Aorta (tissue), 5 donors: Measurements from ENCODE around the gene HDAC2. TPM values are rescaled to one million over a fixed set of nuclear protein-coding genes. Genes with fewer than 3 reads are reported as not detected.
A peak's percentile ranks its signal among the peaks of the same experiment; 100 is the strongest.

ENCODE experiments used
- ATAC-seq: fragments of 200-7000 bp; cut with Tn5 transposase; one replicate; pipeline ENCODE4 v1.9.1; 2022; ENCODE audit warnings: moderate library complexity; ENCODE audit not compliant: low FRiP score
- DNase-seq, 2 donors: peaks; one replicate each; pipeline ENCODE4 v3.0.0-alpha.2; 2020
- H3K27ac ChIP-seq, 2 donors: one replicate each; pipeline ENCODE4 v1.5.1; 2013; ENCODE audit warnings: low read length in 2 of 2, mild to moderate bottlenecking in 2 of 2, moderate library complexity in 2 of 2, control low read depth in 1 of 2, inconsistent platforms in 1 of 2, low read depth in 1 of 2
- H3K27me3 ChIP-seq, 2 donors: one replicate each; pipeline ENCODE4 v1.6.1; 2013; ENCODE audit warnings: control low read depth in 1 of 2, low read length in 1 of 2, mild to moderate bottlenecking in 1 of 2, moderate library complexity in 1 of 2; ENCODE audit not compliant: insufficient read depth in 2 of 2, control insufficient read depth in 1 of 2
- H3K36me3 ChIP-seq, 2 donors: one replicate each; pipeline ENCODE4 v1.6.1; 2013; ENCODE audit warnings: control low read depth in 1 of 2, low read length in 1 of 2, mild to moderate bottlenecking in 1 of 2; ENCODE audit not compliant: insufficient read depth in 2 of 2, control insufficient read depth in 1 of 2
- H3K4me1 ChIP-seq, 2 donors: one replicate each; pipeline ENCODE4 v1.6.1; 2013; ENCODE audit warnings: low read length in 2 of 2, control low read depth in 1 of 2, mild to moderate bottlenecking in 1 of 2, moderate library complexity in 1 of 2; ENCODE audit not compliant: insufficient read depth in 2 of 2, control insufficient read depth in 1 of 2
- H3K4me3 ChIP-seq, 2 donors: one replicate each; pipeline ENCODE4 v1.5.1; 2013; ENCODE audit warnings: low read length in 2 of 2, control low read depth in 1 of 2, mild to moderate bottlenecking in 1 of 2
- H3K9me3 ChIP-seq: one replicate; pipeline ENCODE4 v1.6.1; 2013; ENCODE audit warnings: mild to moderate bottlenecking, low read length; ENCODE audit not compliant: control insufficient read depth
- WGBS, 2 donors: extraction: QIAGEN DNeasy Blood & Tissue Kit; methylation state at CpG; one replicate each; pipeline ENCODE4 v1.1.7; 2013; 5-methylcytosine and 5-hydroxymethylcytosine counted together
- intact Hi-C, 2 donors: fragments of 100-400 bp; cut with DNase I; formaldehyde crosslinking; loops; one replicate each; pipeline versions ENCODE4 v1.14.2 to v1.15.0; 2022
- polyA plus RNA-seq, 2 donors: library from polyadenylated mRNA; stranded (reverse); fragments of 200-250 nt; gene quantifications; one replicate each; pipeline ENCODE4 v1.2.3, GENCODE V29; 2013
- total RNA-seq, 2 donors: library from RNA; stranded (reverse); fragmentation: NEBNext Ultra II Directional; extraction: Animal tissue kit (Norgen Biotek cat#: 25700); gene quantifications; one replicate each; pipeline ENCODE4 v1.2.1, GENCODE V29; 2021
- donor health status: healthy with polysubstance abuse.
- donor health status: Bipolar disorder and iron deficiency.
- donor health status: DM: no; HTN: no; CAD: no.
- donor health status: DM: no; HTN: no; CAD: no.
- donor health status: DM: yes; HTN: yes; CAD: no.

HDAC2 gene
- total and polyA plus RNA-seq, 4 donors = 42.3 to 61.5 (median 55.8) TPM

- ATAC-seq (no peak), DNase-seq (no peak)
- WGBS, 2 donors = 95 to 100% methylated on average over 2 of the region's 2 CpGs
- Histone ChIP-seq H3K4me1 (no peaks in the 10 kb centered on the region), H3K27ac (no peak overlapping the region), H3K27me3 (no peaks in the 10 kb centered on the region), H3K36me3 (no peaks in the 10 kb centered on the region), H3K9me3 (no peaks in the 10 kb centered on the region), H3K4me3 (no peak overlapping the region)
- intact Hi-C loops = no loop called here
These were observed 36.6 kb upstream of the HDAC2 start for GRCh38 chr6:114007516-114007915.

GRCh38 chr6:114001354-114001753 lies 30.4 kb upstream of the HDAC2 start:
- Histone ChIP-seq H3K27ac (no peak overlapping the region), H3K36me3 (no peaks in the 10 kb centered on the region), H3K4me1 (peaks cover 0 to 2% of the 10 kb centered on the region in 2 donors), H3K4me3 (no peak overlapping the region), H3K9me3 (no peaks in the 10 kb centered on the region), H3K27me3 (no peaks in the 10 kb centered on the region)
- DNase-seq (no peak), ATAC-seq (no peak)
- intact Hi-C loops = no loop called here

- ATAC-seq (no peak), DNase-seq (no peak)
- no peak overlapping the region for H3K4me3 ChIP-seq
- no peaks in the 10 kb centered on the region for H3K27me3 ChIP-seq
- H3K36me3 ChIP-seq = no peaks in the 10 kb centered on the region
- peaks cover 0 to 2% of the 10 kb centered on the region in 2 donors for H3K4me1 ChIP-seq
- WGBS, 2 donors = 75 to 78% methylated on average over 2 of the region's 2 CpGs
- H3K9me3 ChIP-seq = no peaks in the 10 kb centered on the region
- no peak overlapping the region for H3K27ac ChIP-seq
- intact Hi-C loops = no loop called here
These were observed 29.1 kb upstream of the HDAC2 start for GRCh38 chr6:114000069-114000468.

GRCh38 chr6:113999284-113999683 lies 28.3 kb upstream of the HDAC2 start:
- intact Hi-C loops = loop anchor here in 1 of 2 donors (5.0 kb wide), 1 partner anchor 108 kb away; no protein-coding TSS in a partner anchor
- H3K27ac ChIP-seq = no peak overlapping the region
- ATAC-seq = no peak
- peaks cover 0 to 2% of the 10 kb centered on the region in 2 donors for H3K4me1 ChIP-seq
- H3K4me3 ChIP-seq = no peak overlapping the region
- H3K27me3 ChIP-seq = no peaks in the 10 kb centered on the region
- no peaks in the 10 kb centered on the region for H3K36me3 ChIP-seq
- 84 to 85% methylated on average over 2 of the region's 2 CpGs for WGBS, 2 donors
- no peaks in the 10 kb centered on the region for H3K9me3 ChIP-seq
- DNase-seq = no peak

GRCh38 chr6:113998811-113999210 lies 27.9 kb upstream of the HDAC2 start:
- no peaks in the 10 kb centered on the region for H3K9me3 ChIP-seq
- no peak overlapping the region for H3K4me3 ChIP-seq
- H3K4me1 ChIP-seq = peaks cover 0 to 2% of the 10 kb centered on the region in 2 donors
- ATAC-seq (no peak), DNase-seq (no peak)
- intact Hi-C loops = loop anchor here in 1 of 2 donors (5.0 kb wide), 1 partner anchor 108 kb away; no protein-coding TSS in a partner anchor
- no peak overlapping the region for H3K27ac ChIP-seq
- no peaks in the 10 kb centered on the region for H3K36me3 ChIP-seq
- H3K27me3 ChIP-seq = no peaks in the 10 kb centered on the region

GRCh38 chr6:113997116-113997515 lies 26.2 kb upstream of the HDAC2 start:
- peaks cover 0 to 2% of the 10 kb centered on the region in 2 donors for H3K4me1 ChIP-seq
- intact Hi-C loops = loop anchor here in 1 of 2 donors (5.0 kb wide), 1 partner anchor 110 kb away; no protein-coding TSS in a partner anchor
- ATAC-seq (peak; percentile 58), DNase-seq (no peak)
- H3K36me3 ChIP-seq = no peaks in the 10 kb centered on the region
- H3K9me3 ChIP-seq = no peaks in the 10 kb centered on the region
- no peak overlapping the region for H3K4me3 ChIP-seq
- no peaks in the 10 kb centered on the region for H3K27me3 ChIP-seq
- H3K27ac ChIP-seq = no peak overlapping the region
- WGBS, 2 donors = 10% methylated on average over 3 of the region's 3 CpGs

GRCh38 chr6:113995634-113996033 lies 24.7 kb upstream of the HDAC2 start:
- H3K9me3 ChIP-seq = no peaks in the 10 kb centered on the region
- peak overlapping the region in 1 of 2 donors; percentile 32 for H3K27ac ChIP-seq
- peaks cover 0 to 2% of the 10 kb centered on the region in 2 donors for H3K4me1 ChIP-seq
- DNase-seq (peak; percentile 72 to 82), ATAC-seq (peak; percentile 80)
- WGBS, 2 donors = 2 to 4% methylated on average over 4 of the region's 4 CpGs
- H3K4me3 ChIP-seq = no peak overlapping the region
- no peaks in the 10 kb centered on the region for H3K36me3 ChIP-seq
- intact Hi-C loops = loop anchor here in 1 of 2 donors (5.0 kb wide), 1 partner anchor 112 kb away; no protein-coding TSS in a partner anchor
- no peaks in the 10 kb centered on the region for H3K27me3 ChIP-seq

- no peaks in the 10 kb centered on the region for H3K27me3 ChIP-seq
- no peaks in the 10 kb centered on the region for H3K36me3 ChIP-seq
- no peaks in the 10 kb centered on the region for H3K9me3 ChIP-seq
- no peak overlapping the region for H3K4me3 ChIP-seq
- intact Hi-C loops = loop anchor here in 1 of 2 donors (5.0 kb wide), 1 partner anchor 112 kb away; no protein-coding TSS in a partner anchor
- DNase-seq = no peak
- peak; percentile 53 for ATAC-seq
- peaks cover 0 to 2% of the 10 kb centered on the region in 2 donors for H3K4me1 ChIP-seq
- H3K27ac ChIP-seq = peak overlapping the region in 1 of 2 donors; percentile 57
These were observed 24.0 kb upstream of the HDAC2 start for GRCh38 chr6:113994934-113995342.

GRCh38 chr6:113989675-113990074 lies 18.7 kb upstream of the HDAC2 start:
- intact Hi-C loops = no loop called here
- Histone ChIP-seq H3K27ac (no peak overlapping the region), H3K4me1 (no peaks in the 10 kb centered on the region), H3K9me3 (no peaks in the 10 kb centered on the region), H3K4me3 (no peak overlapping the region), H3K27me3 (no peaks in the 10 kb centered on the region), H3K36me3 (no peaks in the 10 kb centered on the region)
- DNase-seq (no peak), ATAC-seq (no peak)
